Measurements from ENCODE around the gene GPAT3.

GPAT3 gene

DNA sequence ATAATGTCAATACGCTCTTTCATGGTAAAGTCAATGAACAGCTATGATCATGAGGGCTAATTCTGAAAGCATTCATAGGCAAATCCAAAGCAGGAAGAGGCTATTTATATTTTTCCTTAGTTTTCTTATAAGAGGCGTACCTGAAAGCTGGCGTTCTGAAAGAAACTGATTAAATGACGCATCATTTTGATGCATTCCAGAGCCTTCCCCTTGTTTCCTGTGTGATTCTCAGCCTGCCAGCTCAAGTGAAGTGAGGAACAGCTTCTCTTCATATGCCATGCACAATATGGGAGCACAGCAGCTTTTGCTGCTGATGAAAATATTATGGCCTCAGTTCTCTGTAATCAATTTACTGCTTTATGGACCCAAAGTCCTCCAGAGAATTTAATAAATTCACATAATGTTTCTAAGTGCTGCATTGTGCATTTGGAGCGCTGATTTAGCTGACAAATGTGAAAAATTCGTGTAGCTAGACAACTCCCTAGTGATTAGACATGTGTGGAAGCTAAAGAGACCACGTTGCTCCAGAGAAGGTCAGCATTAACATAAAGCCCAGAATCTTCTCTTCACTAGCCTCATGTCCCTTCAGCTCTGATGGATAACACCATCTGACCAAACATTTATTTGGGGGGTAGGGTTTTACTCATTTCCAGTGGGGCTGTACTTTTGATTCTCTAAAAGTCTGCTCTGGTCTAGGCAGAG, 110.8 kb downstream of the GPAT3 start:
- FAIRE-seq, result no peak

- no peak for FAIRE-seq
Measured at GRCh38 chr4:83651846-83652245, 115.9 kb downstream of the GPAT3 start.

Measured in islet of Langerhans (tissue), 1 donor.